Mesenteric fat pad (tissue), 1 donor: ENCODE results near the gene CNNM2. TPM values are rescaled to one million over a fixed set of nuclear protein-coding genes. Genes with fewer than 3 reads are reported as not detected.
"Not testable (repeated sequence)": the region's sequence is repeated elsewhere in the genome, so short reads cannot be mapped to it uniquely, and the experiment has no call there.

ENCODE experiments used
- DNase-seq: peaks from one replicate; pipeline ENCODE4 v3.0.0-alpha.2; 2020; ENCODE audit warnings: low spot score
- total RNA-seq: library from RNA; stranded (reverse); fragmentation: NEBNext Ultra II Directional; extraction: Animal tissue kit (Norgen Biotek cat#: 25700); gene quantifications from one replicate; pipeline ENCODE4 v1.2.1, GENCODE V29; 2021
- donor health status: DM: yes; HTN: yes; CAD: no.

CNNM2 gene
- total RNA-seq, 1 donor from 2014 or later = 3.1 TPM

GRCh38 chr10:102923601-102924000 is 5.5 kb downstream of the CNNM2 start:
- DNase-seq = no peak

GRCh38 chr10:102926842-102927241 is 8.7 kb downstream of the CNNM2 start:
- DNase-seq = no peak

GRCh38 chr10:102927311-102928010 is 9.4 kb downstream of the CNNM2 start:
- peak; percentile 16 for DNase-seq

- DNase-seq = peak; percentile 14
These were observed 10.3 kb downstream of the CNNM2 start for GRCh38 chr10:102928442-102928841.

GRCh38 chr10:102930720-102931119 is 12.6 kb downstream of the CNNM2 start:
- no peak for DNase-seq

- DNase-seq = no peak
These were observed 13.5 kb downstream of the CNNM2 start for GRCh38 chr10:102931643-102932042.

GRCh38 chr10:102935505-102935904 is 17.4 kb downstream of the CNNM2 start:
- peak; percentile 16 for DNase-seq

GRCh38 chr10:102935939-102936605 is 18.0 kb downstream of the CNNM2 start:
- no peak for DNase-seq

GRCh38 chr10:102941401-102941800 is 23.3 kb downstream of the CNNM2 start:
- DNase-seq = no peak

GRCh38 chr10:102945449-102945848 is 27.4 kb downstream of the CNNM2 start:
- no peak for DNase-seq

GRCh38 chr10:102945962-102946361 is 27.9 kb downstream of the CNNM2 start:
- DNase-seq = no peak

- no peak for DNase-seq
These were observed 28.9 kb downstream of the CNNM2 start for GRCh38 chr10:102946992-102947391.

GRCh38 chr10:102948176-102948575 is 30.1 kb downstream of the CNNM2 start:
- DNase-seq = no peak

GRCh38 chr10:102948786-102949185 is 30.7 kb downstream of the CNNM2 start:
- DNase-seq = no peak

GRCh38 chr10:102949916-102950315 is 31.8 kb downstream of the CNNM2 start:
- DNase-seq = no peak

GRCh38 chr10:102951316-102951715 is 33.2 kb downstream of the CNNM2 start:
- DNase-seq = no peak

- DNase-seq = no peak
These were observed 41.3 kb downstream of the CNNM2 start for GRCh38 chr10:102959360-102959759.

GRCh38 chr10:102960157-102960556 is 42.1 kb downstream of the CNNM2 start:
- DNase-seq = no peak

- no peak for DNase-seq
These were observed 44.2 kb downstream of the CNNM2 start for GRCh38 chr10:102962267-102962666.

GRCh38 chr10:102962951-102963755 is 45.1 kb downstream of the CNNM2 start:
- no peak for DNase-seq

GRCh38 chr10:102963756-102964025 is 45.6 kb downstream of the CNNM2 start:
- no peak for DNase-seq

- DNase-seq = not testable (repeated sequence)
These were observed 46.0 kb downstream of the CNNM2 start for GRCh38 chr10:102964064-102964463.
